ENCODE results near the gene DOK4.

Gene DOK4

DNA sequence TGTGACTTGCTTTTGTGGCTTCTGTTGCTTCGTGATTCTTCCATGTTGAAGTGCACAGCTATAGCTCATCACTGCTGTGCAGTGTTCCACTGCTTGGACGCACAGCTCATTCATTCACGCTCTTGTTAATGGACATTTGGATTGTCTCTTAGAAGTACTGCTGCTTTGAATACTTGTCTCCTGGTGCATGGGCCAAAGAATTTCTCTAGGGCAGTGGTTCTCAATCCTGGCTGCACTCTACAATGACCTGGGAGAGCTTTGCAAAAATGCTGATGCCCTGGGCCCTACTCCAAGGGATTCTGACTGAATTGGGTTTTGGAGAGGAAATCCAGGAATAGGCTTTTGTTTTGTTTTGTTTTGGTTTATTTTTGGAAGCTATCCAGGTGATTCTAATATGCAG lies 61.7 kb downstream of the DOK4 start:
- no peak for DNase-seq (ENCODE audit: low read depth, low spot score)
- no peak overlapping the region for H3K4me3 ChIP-seq (ENCODE audit: low read length)

DNA sequence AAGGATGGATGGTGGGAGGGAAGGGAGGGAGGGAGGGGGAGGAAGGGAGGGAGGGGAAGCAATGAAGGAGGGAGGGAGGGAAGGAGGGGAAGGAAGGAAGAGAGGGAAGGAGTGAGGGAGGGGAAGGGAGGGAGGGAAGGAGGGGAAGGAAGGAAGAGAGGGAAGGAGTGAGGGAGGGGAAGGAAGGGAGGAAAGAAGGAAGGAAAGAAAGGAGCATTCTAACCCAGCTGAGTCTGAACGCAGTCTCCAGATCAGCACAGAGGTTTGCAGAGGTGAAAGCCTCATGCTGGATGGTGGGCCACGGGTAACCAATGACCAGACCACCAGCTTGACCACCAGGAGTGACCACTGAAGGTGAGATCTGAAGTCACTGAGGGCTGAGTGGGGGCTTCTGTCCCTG lies 63.1 kb downstream of the DOK4 start:
- H3K4me3 ChIP-seq (ENCODE audit: low read length), result no peak overlapping the region

DNA sequence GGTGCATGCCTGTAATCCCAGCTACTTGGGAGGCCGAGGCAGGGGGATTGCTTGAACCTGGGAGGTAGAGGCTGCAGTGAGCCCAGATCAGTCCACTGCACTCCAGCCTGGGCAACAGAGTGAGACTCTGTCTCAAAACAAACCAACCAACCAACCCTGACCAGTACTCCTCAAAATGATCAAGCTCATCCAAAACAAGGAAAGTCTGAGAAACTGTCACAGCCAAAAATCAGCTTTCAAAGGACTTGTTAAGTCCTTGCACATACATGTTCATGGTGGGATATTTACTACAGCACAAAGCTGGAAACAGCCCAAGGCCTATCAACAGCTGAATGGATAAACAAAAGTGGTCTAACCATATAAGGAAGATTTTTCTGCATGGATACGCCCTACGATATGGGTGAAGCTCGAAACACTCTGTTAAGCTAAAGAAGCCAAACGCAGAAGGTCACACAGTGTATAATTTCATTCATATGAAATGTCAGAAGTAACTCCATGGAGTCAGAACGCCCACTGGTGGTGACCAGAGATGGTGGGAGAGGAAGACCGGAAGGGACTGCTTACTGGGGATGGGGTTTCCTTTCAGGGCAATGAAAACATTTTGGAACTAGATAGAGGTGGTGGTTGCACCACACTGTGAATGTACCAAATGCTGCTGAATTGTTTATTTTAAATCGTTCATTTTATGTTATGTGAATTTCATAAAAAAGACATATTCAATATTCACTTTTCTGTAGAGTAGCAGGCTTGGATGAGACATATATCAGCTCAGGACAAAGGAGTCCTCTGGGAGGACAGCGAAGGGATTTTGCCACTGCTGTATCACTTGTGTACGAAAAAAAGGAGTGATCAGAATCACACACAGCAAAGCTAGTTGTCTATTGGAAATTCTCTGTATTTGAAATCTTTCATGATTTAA lies 64.0 kb downstream of the DOK4 start:
- H3K4me3 ChIP-seq (ENCODE audit: low read length), result no peak overlapping the region
- DNase-seq (ENCODE audit: low read depth, low spot score), result no peak

More for the DNA sequence above, 63.1 kb downstream of the DOK4 start:
- no peak for DNase-seq (ENCODE audit: low read depth, low spot score)
